Choroid plexus epithelial cell (primary cell): Measurements from ENCODE around the gene MFSD2A.

Experiments
- DNase-seq: peaks from one replicate; pipeline ENCODE4 v3.0.0-alpha.2; 2010; ENCODE audit warnings: low read depth
- H3K4me3 ChIP-seq: 2 replicates; pipeline ENCODE4 v1.5.1; 2011; ENCODE audit warnings: low read depth, mild to moderate bottlenecking, control low read depth, low read length, moderate library complexity
- TF ChIP-seq, protein P1 (sequence below): conservative IDR thresholded peaks from 2 replicates; pipeline ENCODE4 v1.5.1; 2011; ENCODE audit warnings: low read depth, mild to moderate bottlenecking, control low read depth, inconsistent platforms, low read length, moderate library complexity

The MFSD2A gene

DNA sequence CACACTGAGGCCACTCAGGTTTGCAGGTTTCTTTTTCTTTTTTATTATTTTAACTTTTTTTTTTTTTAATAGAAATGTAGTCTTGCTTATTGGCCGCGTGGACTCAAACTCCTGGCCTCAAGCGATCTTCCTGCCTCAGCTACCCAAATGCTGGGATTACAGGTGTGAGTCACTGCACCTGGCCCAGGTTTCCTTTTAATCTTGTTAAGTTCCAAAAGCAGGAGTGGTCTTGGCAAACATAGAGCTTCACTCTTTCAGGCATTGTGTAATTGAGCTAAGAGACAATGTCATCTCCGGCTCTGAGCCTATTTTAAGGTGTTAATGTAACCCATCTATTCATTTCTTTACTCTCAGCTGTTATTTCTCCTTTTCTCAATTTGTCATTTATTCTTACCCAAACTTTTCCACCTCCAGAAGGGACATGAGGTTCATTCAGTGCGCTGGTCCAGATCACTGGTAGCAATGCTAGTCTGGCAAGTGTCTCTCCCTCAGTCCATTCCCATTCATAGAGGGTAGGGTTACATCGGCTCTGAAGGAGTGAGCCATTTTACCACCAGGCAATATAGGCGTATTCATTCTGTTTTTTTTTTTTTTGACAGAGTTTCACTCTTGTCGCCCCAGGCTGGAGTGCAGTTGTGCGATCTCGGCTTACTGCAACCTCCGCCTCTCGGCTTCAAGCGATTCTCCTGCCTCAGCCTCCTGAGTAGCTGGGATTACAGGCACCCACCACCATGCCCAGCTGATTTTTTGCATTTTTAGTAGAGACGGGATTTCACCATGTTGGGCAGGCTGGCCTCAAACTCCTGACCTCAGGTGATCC, 11.3 kb upstream of the MFSD2A start:
- DNase-seq: no peak
- TF ChIP-seq, protein P1, sequence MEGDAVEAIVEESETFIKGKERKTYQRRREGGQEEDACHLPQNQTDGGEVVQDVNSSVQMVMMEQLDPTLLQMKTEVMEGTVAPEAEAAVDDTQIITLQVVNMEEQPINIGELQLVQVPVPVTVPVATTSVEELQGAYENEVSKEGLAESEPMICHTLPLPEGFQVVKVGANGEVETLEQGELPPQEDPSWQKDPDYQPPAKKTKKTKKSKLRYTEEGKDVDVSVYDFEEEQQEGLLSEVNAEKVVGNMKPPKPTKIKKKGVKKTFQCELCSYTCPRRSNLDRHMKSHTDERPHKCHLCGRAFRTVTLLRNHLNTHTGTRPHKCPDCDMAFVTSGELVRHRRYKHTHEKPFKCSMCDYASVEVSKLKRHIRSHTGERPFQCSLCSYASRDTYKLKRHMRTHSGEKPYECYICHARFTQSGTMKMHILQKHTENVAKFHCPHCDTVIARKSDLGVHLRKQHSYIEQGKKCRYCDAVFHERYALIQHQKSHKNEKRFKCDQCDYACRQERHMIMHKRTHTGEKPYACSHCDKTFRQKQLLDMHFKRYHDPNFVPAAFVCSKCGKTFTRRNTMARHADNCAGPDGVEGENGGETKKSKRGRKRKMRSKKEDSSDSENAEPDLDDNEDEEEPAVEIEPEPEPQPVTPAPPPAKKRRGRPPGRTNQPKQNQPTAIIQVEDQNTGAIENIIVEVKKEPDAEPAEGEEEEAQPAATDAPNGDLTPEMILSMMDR: no peak
- H3K4me3 ChIP-seq: no peak overlapping the region

DNA sequence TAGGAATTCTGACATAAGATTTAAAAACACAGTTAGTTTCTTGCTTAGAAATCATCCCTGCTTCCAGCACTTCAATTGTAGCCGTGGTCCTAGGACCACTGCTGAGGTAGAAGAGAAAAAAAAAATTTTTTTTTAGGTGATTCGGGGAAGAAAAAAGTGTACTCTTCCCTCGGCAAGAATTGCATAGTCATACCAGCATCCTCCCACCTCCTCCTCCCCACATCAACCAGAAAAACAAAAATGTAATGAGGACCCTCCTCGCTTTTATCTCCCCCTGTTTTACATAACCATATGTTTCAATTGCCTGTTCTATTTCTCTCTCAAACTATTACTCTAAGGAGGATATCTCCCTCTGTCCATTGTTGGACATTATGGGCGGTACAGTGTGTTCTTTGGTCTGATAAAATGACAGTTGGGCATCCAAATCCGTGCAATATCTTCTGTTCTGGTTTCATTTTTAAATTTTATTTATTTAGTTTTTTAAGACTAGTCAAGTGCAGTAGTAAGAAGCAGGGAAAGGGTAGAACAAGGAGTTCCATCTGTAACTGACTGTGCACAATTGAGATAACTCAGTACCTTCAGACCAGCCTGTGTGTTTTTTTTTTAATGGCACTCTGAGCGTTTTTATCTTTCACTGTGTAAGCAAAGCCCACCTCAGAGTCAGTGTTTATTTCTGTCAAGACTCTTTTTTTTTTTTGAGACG, 10.4 kb upstream of the MFSD2A start:
- DNase-seq: no peak
- no peak overlapping the region for H3K4me3 ChIP-seq
- TF ChIP-seq, protein P1: no peak

GRCh38 chr1:39946216-39946615, 8.7 kb upstream of the MFSD2A start:
- DNase-seq: no peak
- TF ChIP-seq, protein P1: no peak
- no peak overlapping the region for H3K4me3 ChIP-seq

DNA sequence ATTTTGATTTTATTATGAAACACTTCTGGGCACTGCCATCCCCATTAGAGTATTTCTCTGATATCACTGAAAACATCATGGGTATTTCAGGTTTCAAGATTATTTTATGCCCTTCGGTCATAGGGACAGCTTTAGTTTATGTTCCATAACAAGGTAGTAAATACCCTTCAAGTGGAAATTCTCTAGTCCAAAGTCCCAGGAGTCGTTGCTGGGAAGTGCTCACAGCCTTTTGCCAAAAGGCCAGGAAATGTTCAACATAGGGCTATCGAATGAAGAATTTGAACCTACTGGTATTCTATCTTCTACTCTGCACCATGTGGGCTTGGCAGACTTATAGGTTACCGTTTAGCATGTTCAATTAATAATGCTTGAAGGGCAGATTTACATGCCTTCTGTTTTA, 7.7 kb upstream of the MFSD2A start:
- H3K4me3 ChIP-seq: no peak overlapping the region
- TF ChIP-seq, protein P1: no peak
- no peak for DNase-seq

GRCh38 chr1:39949891-39950290, 5.1 kb upstream of the MFSD2A start:
- no peak for DNase-seq
- TF ChIP-seq, protein P1: no peak
- H3K4me3 ChIP-seq: no peak overlapping the region

- DNase-seq: no peak
- no peak overlapping the region for H3K4me3 ChIP-seq
- TF ChIP-seq, protein P1: no peak
Measured at GRCh38 chr1:39951926-39952325, 3.0 kb upstream of the MFSD2A start.
